HFF-Myc (cell line): ENCODE measurements around the gene TRPC4.

Experiments
- DNase-seq: peaks from one replicate; pipeline ENCODE4 v3.0.0-alpha.2; 2011; ENCODE audit warnings: low read depth; ENCODE audit errors: extremely low read depth
- H3K4me3 ChIP-seq: replicated peaks from 2 replicates; pipeline ENCODE4 v1.5.1; 2011; ENCODE audit warnings: low read depth, mild to moderate bottlenecking, control low read depth, low read length
- TF ChIP-seq, protein P1 (sequence below): IDR thresholded peaks from 2 replicates; pipeline ENCODE4 v1.5.1; 2012; ENCODE audit warnings: mild to moderate bottlenecking, low read depth, low read length, control low read depth; ENCODE audit errors: missing control alignments

Gene TRPC4

GRCh38 chr13:37751025-37751424, 118.5 kb downstream of the TRPC4 start:
- H3K4me3 ChIP-seq, result no peak overlapping the region
- no peak for DNase-seq
- TF ChIP-seq, protein P1, sequence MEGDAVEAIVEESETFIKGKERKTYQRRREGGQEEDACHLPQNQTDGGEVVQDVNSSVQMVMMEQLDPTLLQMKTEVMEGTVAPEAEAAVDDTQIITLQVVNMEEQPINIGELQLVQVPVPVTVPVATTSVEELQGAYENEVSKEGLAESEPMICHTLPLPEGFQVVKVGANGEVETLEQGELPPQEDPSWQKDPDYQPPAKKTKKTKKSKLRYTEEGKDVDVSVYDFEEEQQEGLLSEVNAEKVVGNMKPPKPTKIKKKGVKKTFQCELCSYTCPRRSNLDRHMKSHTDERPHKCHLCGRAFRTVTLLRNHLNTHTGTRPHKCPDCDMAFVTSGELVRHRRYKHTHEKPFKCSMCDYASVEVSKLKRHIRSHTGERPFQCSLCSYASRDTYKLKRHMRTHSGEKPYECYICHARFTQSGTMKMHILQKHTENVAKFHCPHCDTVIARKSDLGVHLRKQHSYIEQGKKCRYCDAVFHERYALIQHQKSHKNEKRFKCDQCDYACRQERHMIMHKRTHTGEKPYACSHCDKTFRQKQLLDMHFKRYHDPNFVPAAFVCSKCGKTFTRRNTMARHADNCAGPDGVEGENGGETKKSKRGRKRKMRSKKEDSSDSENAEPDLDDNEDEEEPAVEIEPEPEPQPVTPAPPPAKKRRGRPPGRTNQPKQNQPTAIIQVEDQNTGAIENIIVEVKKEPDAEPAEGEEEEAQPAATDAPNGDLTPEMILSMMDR, result no peak

GRCh38 chr13:37748913-37749312, 120.7 kb downstream of the TRPC4 start:
- TF ChIP-seq, protein P1, result no peak
- no peak for DNase-seq
- H3K4me3 ChIP-seq, result no peak overlapping the region

- TF ChIP-seq, protein P1, result no peak
- H3K4me3 ChIP-seq, result no peak overlapping the region
- peak; percentile 63 for DNase-seq
Measured at GRCh38 chr13:37747071-37747612, 122.4 kb downstream of the TRPC4 start.

- no peak overlapping the region for H3K4me3 ChIP-seq
- no peak for DNase-seq
- TF ChIP-seq, protein P1, result no peak
Measured at GRCh38 chr13:37741536-37741935, 128.0 kb downstream of the TRPC4 start.

DNA sequence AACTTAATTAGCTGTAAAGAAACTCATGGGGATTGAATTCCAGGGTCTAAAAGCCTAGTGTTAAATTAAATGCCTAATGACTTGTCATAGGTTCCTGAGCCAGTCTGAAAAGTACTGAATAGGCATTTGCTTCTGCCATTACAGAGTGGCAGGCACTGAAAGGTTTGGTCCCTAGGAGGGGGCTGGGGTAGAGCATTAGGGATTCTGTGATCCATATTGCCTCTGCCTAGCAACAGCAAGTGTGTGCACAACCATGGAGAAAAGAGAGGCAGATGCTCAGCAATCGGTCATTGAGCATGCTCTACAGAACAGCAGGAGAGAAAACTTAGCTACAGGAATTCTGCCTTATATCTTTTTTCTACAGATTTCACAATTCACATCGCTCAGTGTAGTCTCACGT, 133.5 kb downstream of the TRPC4 start:
- TF ChIP-seq, protein P1, result no peak
- H3K4me3 ChIP-seq, result no peak overlapping the region
- DNase-seq, result no peak

DNA sequence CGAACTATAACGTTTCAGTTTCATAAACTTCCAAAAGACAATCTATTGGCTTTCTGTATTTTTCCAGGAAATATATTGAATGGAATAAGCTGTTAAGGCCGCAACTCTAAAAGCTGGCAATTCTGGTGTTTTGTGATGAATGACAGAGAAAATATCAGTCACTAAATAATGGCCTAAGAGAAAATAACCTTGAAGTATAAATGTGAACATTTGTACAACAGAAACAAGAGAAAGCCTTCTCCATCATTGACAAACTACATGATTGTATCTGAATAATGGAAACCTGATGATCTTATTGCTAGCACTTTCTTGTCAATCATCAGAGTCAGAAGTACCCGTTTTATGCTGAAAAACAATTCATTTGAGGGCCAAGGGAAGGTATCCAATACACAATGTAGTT, 134.3 kb downstream of the TRPC4 start:
- H3K4me3 ChIP-seq, result no peak overlapping the region
- TF ChIP-seq, protein P1, result no peak
- no peak for DNase-seq

DNA sequence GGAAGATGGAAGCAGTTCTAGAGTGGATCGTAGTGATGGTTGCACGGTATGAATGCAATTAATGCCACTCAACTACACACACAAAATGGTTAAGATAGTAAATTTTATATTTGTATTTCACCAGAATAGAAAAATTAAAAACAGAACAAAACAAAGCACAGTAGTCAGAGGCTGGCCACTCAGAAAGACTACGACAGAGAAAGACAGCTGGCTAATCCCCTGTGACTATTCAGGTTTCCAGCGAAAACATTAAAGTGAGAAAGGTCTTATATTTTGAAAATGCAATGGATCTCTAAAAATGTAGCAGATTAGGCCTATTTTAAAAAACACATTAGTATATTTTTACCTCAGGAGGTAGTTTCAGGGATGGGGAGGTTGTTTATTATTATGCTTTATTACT, 139.7 kb downstream of the TRPC4 start:
- H3K4me3 ChIP-seq, result no peak overlapping the region
- TF ChIP-seq, protein P1, result no peak
- DNase-seq, result no peak
